CD14-positive monocyte (primary cell): ENCODE data around the gene ARHGAP15. TPM values are rescaled to one million over a fixed set of nuclear protein-coding genes. Genes with fewer than 3 reads are reported as not detected.

Experiments used
- DNase-seq, 3 donors: peaks; one replicate each; pipeline ENCODE4 v3.0.0-alpha.2; 2011 to 2022
- H2AFZ ChIP-seq: 2 replicates; pipeline ENCODE4 v1.6.0; 2012; ENCODE audit warnings: mild to moderate bottlenecking, low read depth, low read length, inconsistent platforms; ENCODE audit not compliant: insufficient read depth, poor library complexity, severe bottlenecking
- H3K27ac ChIP-seq, 2 donors: 1 replicate in 1 of 2; 2 replicates in 1 of 2; pipeline ENCODE4 v1.5.1; 2012 to 2013; ENCODE audit warnings: low read length in 2 of 2, control low read depth in 1 of 2, inconsistent platforms in 1 of 2, low read depth in 1 of 2, mild to moderate bottlenecking in 1 of 2
- H3K27me3 ChIP-seq, 2 donors: one replicate each; pipeline versions ENCODE4 v1.6.0 to v1.6.1; 2011 to 2013; ENCODE audit warnings: low read length in 2 of 2; ENCODE audit not compliant: control insufficient read depth in 2 of 2, insufficient read depth in 2 of 2
- H3K36me3 ChIP-seq, 2 donors: replicated peaks in 1 of 2; 1 replicate in 1 of 2; 2 replicates in 1 of 2; pipeline versions ENCODE4 v1.5.1 to v1.6.1; 2012 to 2013; ENCODE audit warnings: low read length in 2 of 2, control low read depth in 1 of 2, inconsistent platforms in 1 of 2, mild to moderate bottlenecking in 1 of 2; ENCODE audit not compliant: insufficient read depth in 2 of 2, control insufficient read depth in 1 of 2
- H3K4me1 ChIP-seq, 2 donors: 1 replicate in 1 of 2; 2 replicates in 1 of 2; pipeline versions ENCODE4 v1.5.1 to v1.6.1; 2012 to 2013; ENCODE audit warnings: low read length in 2 of 2, control low read depth in 1 of 2, inconsistent platforms in 1 of 2, mild to moderate bottlenecking in 1 of 2, moderate library complexity in 1 of 2; ENCODE audit not compliant: insufficient read depth in 2 of 2, control insufficient read depth in 1 of 2
- H3K4me2 ChIP-seq: replicated peaks from 2 replicates; pipeline ENCODE3; 2012; ENCODE audit warnings: low read length, moderate library complexity, mild to moderate bottlenecking; ENCODE audit not compliant: poor library complexity, severe bottlenecking; ENCODE audit errors: extremely low read depth
- H3K4me3 ChIP-seq, 3 experiments: fragments of 200-600 bp in 1 of 3; sonication (generic) in 1 of 3; replicated peaks in 1 of 3; 1 replicate in 2 of 3; 2 replicates in 1 of 3; pipeline ENCODE4 v1.5.1; 2011 to 2013; ENCODE audit warnings: low read length in 3 of 3, mild to moderate bottlenecking in 3 of 3, control low read depth in 2 of 3, low read depth in 2 of 3, inconsistent platforms in 1 of 3, moderate library complexity in 1 of 3
- H3K79me2 ChIP-seq: 2 replicates; pipeline ENCODE4 v1.6.0; 2012; ENCODE audit warnings: mild to moderate bottlenecking, control low read depth, inconsistent platforms, low read length, moderate library complexity; ENCODE audit not compliant: insufficient read depth
- H3K9ac ChIP-seq: 2 replicates; pipeline ENCODE4 v1.6.0; 2017; ENCODE audit warnings: low read length, mild to moderate bottlenecking; ENCODE audit not compliant: insufficient read depth, poor library complexity, severe bottlenecking
- H3K9me3 ChIP-seq, 2 donors: replicated peaks in 1 of 2; 1 replicate in 1 of 2; 2 replicates in 1 of 2; pipeline versions ENCODE4 v1.5.1 to v1.6.1; 2012 to 2013; ENCODE audit warnings: low read length in 2 of 2, control low read depth in 1 of 2; ENCODE audit not compliant: control insufficient read depth in 1 of 2, insufficient read depth in 1 of 2
- H4K20me1 ChIP-seq: 2 replicates; pipeline ENCODE4 v1.6.0; 2012; ENCODE audit warnings: mild to moderate bottlenecking, low read length, control low read depth, moderate library complexity; ENCODE audit not compliant: insufficient read depth
- H3K27ac Mint-ChIP-seq, 7 donors: one replicate each; pipeline ENCODE4 v1.8.0; 2020; ENCODE audit warnings: mild to moderate bottlenecking in 7 of 7, mixed read lengths in 7 of 7, moderate library complexity in 6 of 7, inconsistent platforms in 2 of 7
- H3K27me3 Mint-ChIP-seq, 3 donors: one replicate each; pipeline ENCODE4 v1.8.0; 2021 to 2022; ENCODE audit warnings: low read depth in 3 of 3, mild to moderate bottlenecking in 3 of 3, mixed read lengths in 3 of 3, moderate library complexity in 3 of 3, inconsistent platforms in 1 of 3
- H3K36me3 Mint-ChIP-seq, 2 donors: one replicate each; pipeline ENCODE4 v1.8.0; 2020; ENCODE audit warnings: mixed read lengths in 2 of 2, inconsistent platforms in 1 of 2, mild to moderate bottlenecking in 1 of 2
- H3K4me1 Mint-ChIP-seq: one replicate; pipeline ENCODE4 v1.8.0; 2020; ENCODE audit warnings: mild to moderate bottlenecking, mixed read lengths
- H3K4me3 Mint-ChIP-seq, 2 donors: one replicate each; pipeline ENCODE4 v1.8.0; 2020; ENCODE audit warnings: mild to moderate bottlenecking in 2 of 2, mixed read lengths in 2 of 2, moderate library complexity in 1 of 2
- H3K9me3 Mint-ChIP-seq, 7 donors: one replicate each; pipeline ENCODE4 v1.8.0; 2020 to 2022; ENCODE audit warnings: mixed read lengths in 7 of 7, mild to moderate bottlenecking in 6 of 7, moderate library complexity in 6 of 7, inconsistent platforms in 2 of 7
- WGBS: methylation state at CpG from one replicate; pipeline ENCODE4 v1.1.5; 2013; ENCODE audit warnings: missing lambda C conversion rate; ENCODE audit not compliant: insufficient coverage; 5-methylcytosine and 5-hydroxymethylcytosine counted together
- intact Hi-C, 2 donors: fragments of 100-400 bp; cut with micrococcal nuclease; formaldehyde crosslinking; loops; one replicate each; pipeline versions ENCODE4 v1.15.0 to v1.15.1; 2023
- polyA plus RNA-seq, 3 donors: library from polyadenylated mRNA; depleted of rRNA in 1 of 3; unstranded in 2 of 3; stranded (reverse) in 1 of 3; fragments of 300-500 nt in 2 of 3; fragments of >200 nt in 1 of 3; fragmentation: Illumina TruSeq in 2 of 3; gene quantifications; 1 replicate in 2 of 3; 2 replicates in 1 of 3; pipeline ENCODE4 v1.2.3, GENCODE V29; 2012 to 2021
- TF ChIP-seq, protein P1 (sequence below): fragments of 200-600 bp; IDR thresholded peaks from one replicate; pipeline ENCODE4 v1.8.0; 2022; ENCODE audit warnings: antibody characterized with exemption, mild to moderate bottlenecking

Gene ARHGAP15
- polyA plus RNA-seq, 3 donors: 35.4 to 50.9 (median 50.7) TPM

DNA sequence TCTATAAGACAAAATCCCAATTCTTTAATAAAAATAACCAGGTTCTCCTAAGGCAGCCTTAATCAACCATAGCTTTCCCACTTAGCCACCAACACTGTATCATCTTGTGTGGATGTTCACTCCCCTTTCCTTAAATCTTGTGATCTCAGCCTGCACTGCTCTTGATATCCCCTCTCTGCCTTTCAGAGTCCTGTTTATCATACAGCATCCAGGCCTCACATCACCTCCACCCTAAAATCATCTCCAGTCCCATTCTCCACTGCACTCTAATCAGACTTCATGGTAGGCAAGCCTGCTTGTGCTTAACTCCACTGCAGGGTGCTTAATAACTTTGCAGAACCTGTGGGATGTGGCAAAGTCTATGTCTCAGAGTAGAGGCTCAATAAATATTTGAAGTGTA is 18.8 kb downstream of the ARHGAP15 start:
- peaks cover 78% of the 10 kb centered on the region for H3K4me1 Mint-ChIP-seq
- TF ChIP-seq, protein P1, sequence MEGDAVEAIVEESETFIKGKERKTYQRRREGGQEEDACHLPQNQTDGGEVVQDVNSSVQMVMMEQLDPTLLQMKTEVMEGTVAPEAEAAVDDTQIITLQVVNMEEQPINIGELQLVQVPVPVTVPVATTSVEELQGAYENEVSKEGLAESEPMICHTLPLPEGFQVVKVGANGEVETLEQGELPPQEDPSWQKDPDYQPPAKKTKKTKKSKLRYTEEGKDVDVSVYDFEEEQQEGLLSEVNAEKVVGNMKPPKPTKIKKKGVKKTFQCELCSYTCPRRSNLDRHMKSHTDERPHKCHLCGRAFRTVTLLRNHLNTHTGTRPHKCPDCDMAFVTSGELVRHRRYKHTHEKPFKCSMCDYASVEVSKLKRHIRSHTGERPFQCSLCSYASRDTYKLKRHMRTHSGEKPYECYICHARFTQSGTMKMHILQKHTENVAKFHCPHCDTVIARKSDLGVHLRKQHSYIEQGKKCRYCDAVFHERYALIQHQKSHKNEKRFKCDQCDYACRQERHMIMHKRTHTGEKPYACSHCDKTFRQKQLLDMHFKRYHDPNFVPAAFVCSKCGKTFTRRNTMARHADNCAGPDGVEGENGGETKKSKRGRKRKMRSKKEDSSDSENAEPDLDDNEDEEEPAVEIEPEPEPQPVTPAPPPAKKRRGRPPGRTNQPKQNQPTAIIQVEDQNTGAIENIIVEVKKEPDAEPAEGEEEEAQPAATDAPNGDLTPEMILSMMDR: no peak
- intact Hi-C loops: no loop called here
- no peak for DNase-seq
- Histone ChIP-seq H3K9me3 (no peaks in the 10 kb centered on the region), H3K27me3 (no peaks in the 10 kb centered on the region), H3K4me2 (no peak overlapping the region), H3K36me3 (no peaks in the 10 kb centered on the region), H3K79me2 (peaks cover 92% of the 10 kb centered on the region), H4K20me1 (no peaks in the 10 kb centered on the region), H3K9ac (no peak overlapping the region), H3K4me3 (no peak overlapping the region), H2AFZ (no peak overlapping the region), H3K27ac (peak overlapping the region in 1 of 2 donors; percentile 87), H3K4me1 (peaks cover 70 to 86% of the 10 kb centered on the region in 2 donors)
- peaks cover 5 to 7% of the 10 kb centered on the region in 2 donors for H3K36me3 Mint-ChIP-seq
- no peaks in the 10 kb centered on the region for H3K27me3 Mint-ChIP-seq
- H3K27ac Mint-ChIP-seq: peak overlapping the region in 5 of 7 donors; percentile 28 to 74 (median 60)
- H3K4me3 Mint-ChIP-seq: no peak overlapping the region
- H3K9me3 Mint-ChIP-seq: no peaks in the 10 kb centered on the region

DNA sequence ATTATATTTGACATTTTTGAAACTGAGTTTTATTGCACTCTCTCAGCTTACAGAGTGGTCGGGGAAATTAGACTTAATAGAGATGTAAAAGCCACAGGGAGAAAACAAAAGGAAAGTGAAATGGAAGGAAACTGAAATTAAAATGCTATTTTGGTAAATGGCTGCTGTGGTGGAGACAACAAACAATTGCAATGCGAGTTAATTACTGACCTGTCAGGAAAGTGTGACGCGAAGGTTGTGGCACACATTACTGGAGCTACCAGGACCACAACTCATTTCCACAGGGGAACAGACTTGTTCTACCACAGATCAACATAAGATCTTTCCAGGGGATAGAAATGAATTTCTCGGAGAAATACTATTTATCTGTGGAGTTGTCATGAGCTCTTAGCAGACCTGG is 19.5 kb downstream of the ARHGAP15 start:
- Histone ChIP-seq H3K36me3 (no peaks in the 10 kb centered on the region), H3K4me3 (peak overlapping the region in 1 of 3 experiments; percentile 23), H3K27ac (peak overlapping the region in 1 of 2 donors; percentile 87), H3K4me1 (peaks cover 73 to 89% of the 10 kb centered on the region in 2 donors), H3K79me2 (peaks cover 85% of the 10 kb centered on the region), H4K20me1 (no peaks in the 10 kb centered on the region), H2AFZ (no peak overlapping the region), H3K4me2 (peak overlapping the region; percentile 35), H3K27me3 (no peaks in the 10 kb centered on the region), H3K9ac (no peak overlapping the region), H3K9me3 (no peaks in the 10 kb centered on the region)
- Mint-ChIP-seq H3K9me3 (no peaks in the 10 kb centered on the region), H3K4me3 (no peak overlapping the region), H3K27ac (peak overlapping the region in 6 of 7 donors; percentile 18 to 83 (median 71)), H3K36me3 (peaks cover 1 to 4% of the 10 kb centered on the region in 2 donors), H3K4me1 (peaks cover 80% of the 10 kb centered on the region), H3K27me3 (no peaks in the 10 kb centered on the region)
- WGBS: 0% methylated on average over 1 of the region's 5 CpGs
- intact Hi-C loops: no loop called here
- TF ChIP-seq, protein P1: no peak
- DNase-seq: no peak
